Stimulated activated effector memory CD8-positive, alpha-beta T cell treated with anti-CD3 and anti-CD28 coated beads, Interleukin-12 subunit alpha, Interleukin-12 subunit beta, amount 100 ng/mL, for 72 hours (primary cell): ENCODE results near the gene GSE1.

ENCODE experiments used
- ATAC-seq: fragments of 150-1000 bp; cut with Tn5 transposase; 2 replicates; pipeline ENCODE4 v1.10.0; 2021
- DNase-seq, 2 donors: peaks; one replicate each; pipeline ENCODE4 v3.0.0; 2021 to 2022; ENCODE audit warnings: low spot score in 2 of 2
- H3K27ac Mint-ChIP-seq: one replicate; pipeline ENCODE4 v1.8.0; 2022; ENCODE audit warnings: mild to moderate bottlenecking, mixed read lengths
- H3K36me3 Mint-ChIP-seq: one replicate; pipeline ENCODE4 v1.8.0; 2022; ENCODE audit warnings: mild to moderate bottlenecking, mixed read lengths
- H3K4me1 Mint-ChIP-seq: one replicate; pipeline ENCODE4 v1.8.0; 2022; ENCODE audit warnings: mixed read lengths
- H3K4me3 Mint-ChIP-seq: one replicate; pipeline ENCODE4 v1.8.0; 2022; ENCODE audit warnings: mild to moderate bottlenecking, mixed read lengths
- H3K9me3 Mint-ChIP-seq: one replicate; pipeline ENCODE4 v1.8.0; 2022; ENCODE audit warnings: mixed read lengths

The GSE1 gene

GRCh38 chr16:85570735-85571562 is 42.2 kb upstream of the GSE1 start:
- H3K27ac Mint-ChIP-seq, result peak overlapping the region; percentile 86
- peak in 1 of 2 donors; percentile 61 for DNase-seq
- H3K36me3 Mint-ChIP-seq, result peaks cover 32% of the 10 kb centered on the region
- H3K9me3 Mint-ChIP-seq, result no peaks in the 10 kb centered on the region
- peaks cover 83% of the 10 kb centered on the region for H3K4me1 Mint-ChIP-seq
- ATAC-seq, result peak; percentile 71
- peak overlapping the region; percentile 80 for H3K4me3 Mint-ChIP-seq

- H3K36me3 Mint-ChIP-seq, result peaks cover 32% of the 10 kb centered on the region
- H3K4me1 Mint-ChIP-seq, result peaks cover 83% of the 10 kb centered on the region
- H3K4me3 Mint-ChIP-seq, result peak overlapping the region; percentile 80
- DNase-seq, result no peak
- no peak for ATAC-seq
- H3K9me3 Mint-ChIP-seq, result no peaks in the 10 kb centered on the region
- H3K27ac Mint-ChIP-seq, result peak overlapping the region; percentile 86
Observed at GRCh38 chr16:85571563-85571812, 41.6 kb upstream of the GSE1 start.

- peaks cover 79% of the 10 kb centered on the region for H3K4me1 Mint-ChIP-seq
- peak overlapping the region; percentile 86 for H3K27ac Mint-ChIP-seq
- peak overlapping the region; percentile 80 for H3K4me3 Mint-ChIP-seq
- no peaks in the 10 kb centered on the region for H3K9me3 Mint-ChIP-seq
- peaks cover 32% of the 10 kb centered on the region for H3K36me3 Mint-ChIP-seq
- ATAC-seq, result no peak
- no peak for DNase-seq
Observed at GRCh38 chr16:85571813-85572619, 41.1 kb upstream of the GSE1 start.

GRCh38 chr16:85573045-85573695 is 40.0 kb upstream of the GSE1 start:
- H3K4me3 Mint-ChIP-seq, result no peak overlapping the region
- DNase-seq (no peak), ATAC-seq (no peak)
- peaks cover 68% of the 10 kb centered on the region for H3K4me1 Mint-ChIP-seq
- peaks cover 32% of the 10 kb centered on the region for H3K36me3 Mint-ChIP-seq
- H3K27ac Mint-ChIP-seq, result no peak overlapping the region
- H3K9me3 Mint-ChIP-seq, result no peaks in the 10 kb centered on the region

GRCh38 chr16:85573696-85574641 is 39.2 kb upstream of the GSE1 start:
- H3K9me3 Mint-ChIP-seq, result no peaks in the 10 kb centered on the region
- no peak overlapping the region for H3K27ac Mint-ChIP-seq
- no peak overlapping the region for H3K4me3 Mint-ChIP-seq
- ATAC-seq (no peak), DNase-seq (no peak)
- H3K36me3 Mint-ChIP-seq, result peaks cover 32% of the 10 kb centered on the region
- H3K4me1 Mint-ChIP-seq, result peaks cover 67% of the 10 kb centered on the region

- ATAC-seq (no peak), DNase-seq (no peak)
- peaks cover 29% of the 10 kb centered on the region for H3K36me3 Mint-ChIP-seq
- H3K4me1 Mint-ChIP-seq, result peaks cover 67% of the 10 kb centered on the region
- H3K9me3 Mint-ChIP-seq, result no peaks in the 10 kb centered on the region
- H3K4me3 Mint-ChIP-seq, result no peak overlapping the region
- H3K27ac Mint-ChIP-seq, result peak overlapping the region; percentile 21
Observed at GRCh38 chr16:85574672-85575475, 38.2 kb upstream of the GSE1 start.

- no peak overlapping the region for H3K27ac Mint-ChIP-seq
- no peak for DNase-seq
Observed at GRCh38 chr16:85575920-85576319, 37.2 kb upstream of the GSE1 start.

GRCh38 chr16:85576944-85577343 is 36.2 kb upstream of the GSE1 start:
- H3K4me1 Mint-ChIP-seq, result peaks cover 63% of the 10 kb centered on the region
- no peaks in the 10 kb centered on the region for H3K9me3 Mint-ChIP-seq
- ATAC-seq, result no peak
- H3K36me3 Mint-ChIP-seq, result peaks cover 10% of the 10 kb centered on the region
- H3K4me3 Mint-ChIP-seq, result no peak overlapping the region
- DNase-seq, result no peak
- H3K27ac Mint-ChIP-seq, result no peak overlapping the region

More at GRCh38 chr16:85575920-85576319, 37.2 kb upstream of the GSE1 start:
- Mint-ChIP-seq H3K4me3 (no peak overlapping the region), H3K9me3 (no peaks in the 10 kb centered on the region), H3K36me3 (peaks cover 20% of the 10 kb centered on the region), H3K4me1 (peaks cover 67% of the 10 kb centered on the region)
- ATAC-seq, result no peak

- H3K9me3 Mint-ChIP-seq, result no peaks in the 10 kb centered on the region
- no peaks in the 10 kb centered on the region for H3K36me3 Mint-ChIP-seq
- peaks cover 66% of the 10 kb centered on the region for H3K4me1 Mint-ChIP-seq
- ATAC-seq (no peak), DNase-seq (no peak)
- no peak overlapping the region for H3K4me3 Mint-ChIP-seq
- H3K27ac Mint-ChIP-seq, result no peak overlapping the region
Observed at GRCh38 chr16:85577899-85578598, 35.1 kb upstream of the GSE1 start.

GRCh38 chr16:85578599-85578948 is 34.5 kb upstream of the GSE1 start:
- H3K4me3 Mint-ChIP-seq, result no peak overlapping the region

GRCh38 chr16:85579191-85579590 is 33.9 kb upstream of the GSE1 start:
- H3K36me3 Mint-ChIP-seq, result no peaks in the 10 kb centered on the region

More at GRCh38 chr16:85578599-85578948, 34.5 kb upstream of the GSE1 start:
- DNase-seq (no peak), ATAC-seq (no peak)
- Mint-ChIP-seq H3K36me3 (no peaks in the 10 kb centered on the region), H3K27ac (peak overlapping the region; percentile 17), H3K9me3 (no peaks in the 10 kb centered on the region), H3K4me1 (peaks cover 67% of the 10 kb centered on the region)

GRCh38 chr16:85579923-85580580 is 33.1 kb upstream of the GSE1 start:
- Mint-ChIP-seq H3K36me3 (no peaks in the 10 kb centered on the region), H3K9me3 (no peaks in the 10 kb centered on the region), H3K4me1 (peaks cover 74% of the 10 kb centered on the region), H3K4me3 (no peak overlapping the region), H3K27ac (peak overlapping the region; percentile 17)
- DNase-seq, result no peak
- no peak for ATAC-seq

More at GRCh38 chr16:85579191-85579590, 33.9 kb upstream of the GSE1 start:
- Mint-ChIP-seq H3K4me3 (no peak overlapping the region), H3K4me1 (peaks cover 72% of the 10 kb centered on the region), H3K27ac (peak overlapping the region; percentile 17), H3K9me3 (no peaks in the 10 kb centered on the region)
- ATAC-seq, result no peak
- no peak for DNase-seq

GRCh38 chr16:85580684-85581083 is 32.4 kb upstream of the GSE1 start:
- ATAC-seq, result no peak
- no peak for DNase-seq
- Mint-ChIP-seq H3K36me3 (no peaks in the 10 kb centered on the region), H3K9me3 (no peaks in the 10 kb centered on the region), H3K4me3 (no peak overlapping the region), H3K27ac (peak overlapping the region; percentile 23), H3K4me1 (peaks cover 68% of the 10 kb centered on the region)
